MCF 10A (cell line): ENCODE measurements around the gene NFKB2. TPM values are rescaled to one million over a fixed set of nuclear protein-coding genes. Genes with fewer than 3 reads are reported as not detected.

Experiments
- BruUV-seq: library from RNA; stranded (reverse); fragments of 400-500 nt; replicated peaks from 2 replicates; lab custom pipeline; 2021; lab: Mats Ljungman, UMichigan
- CTCF ChIA-PET: fragments of 300-600 bp; sonication (Branson Sonifier 250); formaldehyde crosslinking; extraction: SDS; loops from one replicate; lab custom pipeline; 2021; ENCODE audit warnings: antibody characterized with exemption, inconsistent platforms; lab: Yijun Ruan, JAX
- POLR2A ChIA-PET: fragments of 300-600, 350-650 bp; sonication (Branson Sonifier 250); formaldehyde crosslinking; extraction: SDS; loops from one replicate; lab custom pipeline; 2020; ENCODE audit warnings: antibody characterized with exemption, inconsistent platforms; lab: Yijun Ruan, JAX
- DNase-seq: peaks from one replicate; pipeline ENCODE4 v3.0.0-alpha.2; 2018; ENCODE audit not compliant: unreplicated experiment
- H3K27ac Mint-ChIP-seq: one replicate; pipeline ENCODE4 v1.8.0; 2022; ENCODE audit warnings: mild to moderate bottlenecking, low read depth, mixed read lengths; ENCODE audit not compliant: unreplicated experiment
- H3K27me3 Mint-ChIP-seq: one replicate; pipeline ENCODE4 v1.8.0; 2022; ENCODE audit warnings: mixed read lengths; ENCODE audit not compliant: insufficient read depth, unreplicated experiment
- H3K36me3 Mint-ChIP-seq: one replicate; pipeline ENCODE4 v1.8.0; 2022; ENCODE audit warnings: mild to moderate bottlenecking, moderate library complexity, mixed read lengths; ENCODE audit not compliant: insufficient read depth, unreplicated experiment
- H3K4me1 Mint-ChIP-seq: one replicate; pipeline ENCODE4 v1.8.0; 2022; ENCODE audit warnings: mixed read lengths; ENCODE audit not compliant: insufficient read depth, unreplicated experiment
- H3K4me3 Mint-ChIP-seq: one replicate; pipeline ENCODE4 v1.8.0; 2022; ENCODE audit warnings: mild to moderate bottlenecking, moderate library complexity, mixed read lengths; ENCODE audit not compliant: unreplicated experiment
- H3K9me3 Mint-ChIP-seq: one replicate; pipeline ENCODE4 v1.8.0; 2022; ENCODE audit warnings: mixed read lengths; ENCODE audit not compliant: unreplicated experiment
- intact Hi-C: fragments of 100-400 bp; cut with micrococcal nuclease; formaldehyde crosslinking; loops from 2 replicates; pipeline ENCODE4 v1.14.1; 2022
- total RNA-seq: library from RNA; stranded (reverse); gene quantifications from 2 replicates; pipeline ENCODE4 v1.2.3, GENCODE V29; 2022
- TF ChIP-seq, protein P1 (sequence below): fragments of 200-600 bp; IDR thresholded peaks from one replicate; pipeline ENCODE4 v1.8.0; 2022; ENCODE audit warnings: antibody characterized with exemption, mild to moderate bottlenecking; ENCODE audit not compliant: unreplicated experiment

The NFKB2 gene
- total RNA-seq, 1 experiment from 2014 or later, result 76.2 TPM

DNA sequence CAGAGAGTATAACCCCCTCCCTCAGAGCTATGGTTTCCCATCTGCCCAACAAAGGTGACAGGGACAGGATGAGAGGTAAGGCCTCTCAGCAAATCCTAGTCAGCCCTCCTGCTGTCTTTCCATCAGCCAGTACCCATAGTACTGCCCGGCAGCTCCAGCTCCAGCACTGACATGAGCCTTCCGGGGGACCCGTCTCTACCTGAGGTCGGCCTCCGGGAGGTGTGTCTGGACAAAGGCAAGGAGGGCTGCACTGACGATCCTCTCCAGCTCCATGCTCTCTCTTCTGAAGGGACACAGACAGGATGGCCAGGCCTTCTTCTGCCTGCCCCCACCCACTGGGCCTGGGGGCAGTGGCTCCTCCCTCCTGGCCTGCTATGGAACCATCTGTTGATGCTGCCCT lies 29.4 kb downstream of the NFKB2 start:
- ChIA-PET POLR2A (interaction anchor here (1.1 to 6.1 kb wide), 4 partner anchors 8 to 30 kb away, joined by 3 to 119 read pairs (median 50); partner anchors contain the start of genes C10orf95, CUEDC2 and NFKB2), CTCF (interaction anchor here (0.6 to 8.6 kb wide), 6 partner anchors 12 to 195 kb away, joined by 4 to 137 read pairs (median 4); partner anchors contain the start of gene NFKB2)
- Mint-ChIP-seq H3K27ac (no peak overlapping the region), H3K4me3 (no peak overlapping the region), H3K9me3 (no peaks in the 10 kb centered on the region), H3K27me3 (no peaks in the 10 kb centered on the region), H3K36me3 (peaks cover 17% of the 10 kb centered on the region), H3K4me1 (peaks cover 10% of the 10 kb centered on the region)
- TF ChIP-seq, protein P1, sequence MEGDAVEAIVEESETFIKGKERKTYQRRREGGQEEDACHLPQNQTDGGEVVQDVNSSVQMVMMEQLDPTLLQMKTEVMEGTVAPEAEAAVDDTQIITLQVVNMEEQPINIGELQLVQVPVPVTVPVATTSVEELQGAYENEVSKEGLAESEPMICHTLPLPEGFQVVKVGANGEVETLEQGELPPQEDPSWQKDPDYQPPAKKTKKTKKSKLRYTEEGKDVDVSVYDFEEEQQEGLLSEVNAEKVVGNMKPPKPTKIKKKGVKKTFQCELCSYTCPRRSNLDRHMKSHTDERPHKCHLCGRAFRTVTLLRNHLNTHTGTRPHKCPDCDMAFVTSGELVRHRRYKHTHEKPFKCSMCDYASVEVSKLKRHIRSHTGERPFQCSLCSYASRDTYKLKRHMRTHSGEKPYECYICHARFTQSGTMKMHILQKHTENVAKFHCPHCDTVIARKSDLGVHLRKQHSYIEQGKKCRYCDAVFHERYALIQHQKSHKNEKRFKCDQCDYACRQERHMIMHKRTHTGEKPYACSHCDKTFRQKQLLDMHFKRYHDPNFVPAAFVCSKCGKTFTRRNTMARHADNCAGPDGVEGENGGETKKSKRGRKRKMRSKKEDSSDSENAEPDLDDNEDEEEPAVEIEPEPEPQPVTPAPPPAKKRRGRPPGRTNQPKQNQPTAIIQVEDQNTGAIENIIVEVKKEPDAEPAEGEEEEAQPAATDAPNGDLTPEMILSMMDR, result no peak
- no peak for DNase-seq
- BruUV-seq, result no TSS peak
- intact Hi-C loops, result loop anchor here (5.0 to 10.0 kb wide), 2 partner anchors 157 to 200 kb away; partner anchors contain the start of gene ELOVL3

DNA sequence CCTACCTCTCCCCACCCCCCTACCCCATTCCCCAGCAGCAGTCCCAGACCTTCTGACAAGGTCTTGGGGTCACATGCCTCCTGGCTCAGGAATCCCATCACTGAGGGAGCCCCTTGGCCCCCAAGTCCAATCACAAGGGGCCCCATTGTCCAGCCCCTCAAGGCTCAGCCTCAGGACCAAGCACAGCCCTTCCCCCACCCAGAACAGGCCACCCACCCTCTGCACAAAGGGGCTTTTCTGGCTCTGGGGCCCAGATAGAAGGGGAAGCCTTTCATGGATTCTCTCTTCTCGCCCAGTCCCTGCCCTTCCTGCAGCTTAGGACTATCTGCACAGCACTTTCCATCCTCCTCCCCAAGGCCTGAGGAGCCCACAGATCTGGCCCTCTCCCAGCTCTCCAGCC lies 29.9 kb downstream of the NFKB2 start:
- H3K4me3 Mint-ChIP-seq, result no peak overlapping the region
- TF ChIP-seq, protein P1, result no peak
- no peaks in the 10 kb centered on the region for H3K27me3 Mint-ChIP-seq
- intact Hi-C loops, result loop anchor here (10.0 kb wide), 1 partner anchor 201 kb away; the partner anchor contains the start of gene ELOVL3
- peaks cover 10% of the 10 kb centered on the region for H3K4me1 Mint-ChIP-seq
- no peak overlapping the region for H3K27ac Mint-ChIP-seq
- no TSS peak for BruUV-seq
- H3K9me3 Mint-ChIP-seq, result no peaks in the 10 kb centered on the region
- peaks cover 17% of the 10 kb centered on the region for H3K36me3 Mint-ChIP-seq
- CTCF ChIA-PET, result interaction anchor here (0.5 to 8.6 kb wide), 6 partner anchors 24 to 392 kb away, joined by 3 to 137 read pairs (median 6); partner anchors contain the start of gene NFKB2
- no peak for DNase-seq
- POLR2A ChIA-PET, result interaction anchor here (1.1 to 1.8 kb wide), 2 partner anchors 25 to 26 kb away, joined by 3 to 4 read pairs; partner anchors contain the start of gene C10orf95

DNA sequence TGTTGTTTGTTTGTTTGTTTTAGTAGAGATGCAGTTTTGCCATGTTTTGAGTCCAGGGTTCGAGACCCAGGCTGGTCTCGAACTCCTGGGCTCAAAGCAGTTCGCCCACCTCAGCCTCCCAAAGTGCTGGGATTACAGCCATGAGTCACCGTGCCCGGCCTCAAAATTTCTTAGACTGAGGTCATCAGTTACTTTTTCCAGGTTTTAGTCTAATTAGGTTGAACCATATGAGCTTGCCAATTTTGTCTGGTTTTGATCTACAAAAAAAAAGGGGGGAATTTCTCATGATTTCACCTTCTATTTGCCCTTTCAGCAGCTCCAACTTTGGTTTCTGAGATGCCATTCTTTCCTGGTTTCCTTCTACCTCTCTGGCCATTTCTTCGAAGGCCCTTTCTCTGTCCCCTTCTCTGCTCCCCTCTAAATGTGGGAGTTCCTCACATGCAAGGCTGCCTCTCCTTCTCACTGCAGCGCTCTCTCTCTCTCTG lies 31.3 kb downstream of the NFKB2 start:
- TF ChIP-seq, protein P1, result no peak
- Mint-ChIP-seq H3K4me1 (peaks cover 16% of the 10 kb centered on the region), H3K27ac (no peak overlapping the region), H3K27me3 (no peaks in the 10 kb centered on the region), H3K9me3 (no peaks in the 10 kb centered on the region), H3K36me3 (peaks cover 17% of the 10 kb centered on the region), H3K4me3 (no peak overlapping the region)
- POLR2A ChIA-PET, result interaction anchor here (0.9 to 1.9 kb wide), 4 partner anchors 24 to 290 kb away, joined by 3 to 6 read pairs (median 3); partner anchors contain the start of gene NFKB2
- peak; percentile 17 for DNase-seq
- intact Hi-C loops, result loop anchor here (10.0 kb wide), 1 partner anchor 202 kb away; the partner anchor contains the start of gene ELOVL3
- CTCF ChIA-PET, result interaction anchor here (0.6 to 8.6 kb wide), 5 partner anchors 20 to 850 kb away, joined by 3 to 137 read pairs (median 3); partner anchors contain the start of gene NFKB2
- no TSS peak for BruUV-seq

DNA sequence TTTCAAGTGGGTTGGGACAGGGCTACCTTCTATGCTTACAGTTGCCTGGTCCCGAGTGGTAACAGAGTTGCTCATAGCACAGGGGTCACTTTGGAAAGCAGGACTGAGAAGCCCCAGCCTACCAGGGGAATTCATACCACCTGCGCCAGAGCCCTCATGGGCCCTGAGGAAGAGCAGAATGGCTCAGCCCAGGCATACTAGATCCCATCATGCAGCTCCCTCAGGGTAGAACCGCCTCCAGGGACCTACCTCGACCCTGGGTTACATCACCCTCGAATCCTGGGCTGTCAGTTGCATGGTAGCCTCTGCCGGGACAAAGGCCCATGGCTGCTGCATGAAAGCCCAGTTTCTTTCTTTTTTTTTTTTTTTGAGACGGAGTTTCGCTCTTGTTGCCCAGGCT lies 34.0 kb downstream of the NFKB2 start:
- CTCF ChIA-PET, result interaction anchor here (0.7 kb wide), 2 partner anchors 26 to 30 kb away, joined by 3 to 4 read pairs; no protein-coding TSS in a partner anchor
- TF ChIP-seq, protein P1, result no peak
- Mint-ChIP-seq H3K4me1 (peaks cover 16% of the 10 kb centered on the region), H3K9me3 (no peaks in the 10 kb centered on the region), H3K27ac (no peak overlapping the region), H3K4me3 (no peak overlapping the region), H3K27me3 (no peaks in the 10 kb centered on the region), H3K36me3 (peaks cover 3% of the 10 kb centered on the region)
- BruUV-seq, result no TSS peak
- POLR2A ChIA-PET, result no interaction called here
- no peak for DNase-seq
- intact Hi-C loops, result loop anchor here (10.0 kb wide), 1 partner anchor 205 kb away; the partner anchor contains the start of gene ELOVL3
